GM13977 (cell line): ENCODE measurements around the gene DHFR.

Experiments
- DNase-seq: peaks from one replicate; pipeline ENCODE4 v3.0.0; 2012; ENCODE audit warnings: low spot score
- in situ Hi-C: fragments of 300-500 bp; cut with MboI; formaldehyde crosslinking; loops from one replicate; pipeline ENCODE4 v1.12.0; 2022; ENCODE audit warnings: low sequenced_read_pairs, low pct_unique_long_range_greater_than_20kb, mixed read lengths, inconsistent platforms; ENCODE audit not compliant: unreplicated experiment
- TF ChIP-seq, protein P1 (sequence below): IDR thresholded peaks from 2 replicates; pipeline ENCODE4 v1.5.1; 2012; ENCODE audit warnings: mild to moderate bottlenecking, control low read depth; ENCODE audit not compliant: insufficient read depth; ENCODE audit errors: extremely low read depth, missing control alignments

The DHFR gene

DNA sequence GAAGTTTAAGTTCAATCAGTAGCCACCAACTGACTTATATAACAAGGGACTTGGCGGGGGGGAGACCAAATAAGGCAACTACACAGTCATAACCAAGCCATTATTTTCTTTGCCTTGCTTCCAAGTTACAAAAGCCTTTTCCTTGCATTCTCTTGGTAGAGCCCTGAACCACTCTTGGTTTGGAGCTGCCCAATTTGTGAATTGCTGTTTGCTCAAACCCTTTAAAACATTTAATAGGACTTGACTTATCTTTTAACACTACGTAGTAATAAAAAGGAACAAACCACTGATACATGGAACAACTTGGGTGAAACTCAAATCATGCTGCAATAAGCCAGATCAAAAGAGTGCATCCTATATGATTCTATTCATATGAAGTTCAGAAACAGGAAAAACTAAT lies 32.0 kb downstream of the DHFR start:
- in situ Hi-C loops, result no loop called here
- TF ChIP-seq, protein P1, sequence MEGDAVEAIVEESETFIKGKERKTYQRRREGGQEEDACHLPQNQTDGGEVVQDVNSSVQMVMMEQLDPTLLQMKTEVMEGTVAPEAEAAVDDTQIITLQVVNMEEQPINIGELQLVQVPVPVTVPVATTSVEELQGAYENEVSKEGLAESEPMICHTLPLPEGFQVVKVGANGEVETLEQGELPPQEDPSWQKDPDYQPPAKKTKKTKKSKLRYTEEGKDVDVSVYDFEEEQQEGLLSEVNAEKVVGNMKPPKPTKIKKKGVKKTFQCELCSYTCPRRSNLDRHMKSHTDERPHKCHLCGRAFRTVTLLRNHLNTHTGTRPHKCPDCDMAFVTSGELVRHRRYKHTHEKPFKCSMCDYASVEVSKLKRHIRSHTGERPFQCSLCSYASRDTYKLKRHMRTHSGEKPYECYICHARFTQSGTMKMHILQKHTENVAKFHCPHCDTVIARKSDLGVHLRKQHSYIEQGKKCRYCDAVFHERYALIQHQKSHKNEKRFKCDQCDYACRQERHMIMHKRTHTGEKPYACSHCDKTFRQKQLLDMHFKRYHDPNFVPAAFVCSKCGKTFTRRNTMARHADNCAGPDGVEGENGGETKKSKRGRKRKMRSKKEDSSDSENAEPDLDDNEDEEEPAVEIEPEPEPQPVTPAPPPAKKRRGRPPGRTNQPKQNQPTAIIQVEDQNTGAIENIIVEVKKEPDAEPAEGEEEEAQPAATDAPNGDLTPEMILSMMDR, result no peak

GRCh38 chr5:80620211-80620610 lies 34.6 kb downstream of the DHFR start:
- in situ Hi-C loops, result no loop called here
- TF ChIP-seq, protein P1, result no peak
- DNase-seq, result no peak

More for the DNA sequence above, 32.0 kb downstream of the DHFR start:
- no peak for DNase-seq

DNA sequence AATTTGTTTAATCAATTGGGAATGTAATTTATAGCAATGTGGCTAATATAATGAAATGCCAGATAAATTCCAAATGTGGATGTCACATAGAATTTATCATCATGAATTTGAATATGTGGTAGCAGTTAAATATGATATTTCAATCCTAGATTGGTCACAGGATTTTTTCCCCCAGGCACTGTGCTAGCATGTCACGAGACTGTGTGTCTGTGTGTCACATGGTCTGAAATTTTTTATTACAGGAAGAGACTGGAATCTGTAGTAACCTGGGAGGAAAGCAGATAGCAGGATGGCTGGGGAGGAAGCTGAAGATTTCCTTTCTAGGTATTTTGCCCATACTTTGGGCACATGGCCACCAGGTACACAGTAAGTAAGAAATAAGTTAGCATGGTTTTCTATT lies 35.7 kb downstream of the DHFR start:
- DNase-seq, result no peak
- in situ Hi-C loops, result no loop called here
- TF ChIP-seq, protein P1, result no peak

DNA sequence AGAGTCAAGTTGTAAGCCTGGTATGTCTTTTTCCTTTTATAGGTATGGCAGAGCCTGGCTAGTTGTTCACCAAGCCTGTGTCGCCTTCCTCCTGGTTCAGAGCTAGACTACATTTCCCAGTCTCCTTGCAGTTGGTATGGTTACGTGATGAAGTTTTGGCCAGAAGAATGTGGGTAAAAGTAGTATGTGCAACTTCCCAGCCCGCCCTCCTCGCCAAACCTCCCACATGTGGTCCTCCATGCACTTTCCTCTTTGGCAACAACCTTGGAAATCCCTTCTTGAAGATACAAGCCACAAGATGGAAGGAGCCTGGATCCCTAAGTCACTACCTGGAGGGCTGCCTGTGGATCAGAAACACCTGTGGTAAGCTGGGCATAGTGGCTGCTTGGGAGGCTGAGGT lies 36.3 kb downstream of the DHFR start:
- no peak for DNase-seq
- TF ChIP-seq, protein P1, result no peak
- in situ Hi-C loops, result no loop called here

DNA sequence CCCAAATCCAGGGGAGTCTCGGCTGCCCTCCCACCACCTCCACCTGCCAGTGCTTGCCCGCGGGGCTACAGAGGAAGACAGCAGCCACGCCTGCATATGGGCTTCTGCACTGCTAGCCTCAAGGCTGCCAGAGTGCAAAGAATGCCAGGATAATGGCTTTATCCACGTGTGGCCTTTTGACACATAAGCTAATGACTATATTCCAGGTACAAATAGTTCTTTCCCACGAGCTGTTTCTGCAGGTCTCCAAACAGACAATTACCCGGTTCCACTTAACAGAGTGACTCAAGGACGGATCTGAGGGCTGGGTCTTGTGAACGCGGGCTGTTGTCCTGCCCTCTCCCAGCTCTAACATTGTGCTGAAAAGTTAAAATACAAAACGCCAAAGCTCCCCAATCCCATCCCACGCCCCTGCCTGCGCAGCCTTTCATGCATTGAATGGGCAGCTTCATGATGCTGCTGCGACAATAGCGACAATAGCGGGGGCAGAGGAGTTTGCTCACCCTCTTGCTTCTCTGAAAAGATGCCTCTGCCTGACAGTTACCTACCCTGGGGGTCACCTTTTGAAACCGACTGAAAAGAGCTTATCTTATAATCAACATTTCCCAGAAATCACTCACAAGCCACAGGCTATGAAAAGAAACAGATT lies 39.4 kb downstream of the DHFR start:
- TF ChIP-seq, protein P1, result no peak
- in situ Hi-C loops, result no loop called here
- DNase-seq, result no peak

DNA sequence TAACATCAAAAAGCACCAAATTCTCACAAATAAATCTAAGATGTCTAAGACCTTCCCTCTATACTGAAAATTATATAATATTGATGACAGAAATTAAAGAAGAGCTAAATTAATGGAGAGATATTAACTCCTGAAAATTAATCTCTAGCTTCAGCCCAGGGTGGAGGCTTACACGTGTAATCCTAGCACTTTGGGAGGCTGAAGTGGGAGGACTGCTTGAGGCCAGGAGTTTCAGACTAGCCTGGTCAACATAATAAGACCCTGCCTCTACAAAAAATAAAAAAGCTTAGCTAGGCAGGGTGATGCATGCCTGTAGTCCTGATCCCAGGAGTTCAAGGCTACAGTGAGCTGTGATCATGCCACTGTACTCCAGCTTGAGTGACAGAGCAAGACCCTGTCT lies 45.1 kb downstream of the DHFR start:
- TF ChIP-seq, protein P1, result no peak
- in situ Hi-C loops, result no loop called here
- DNase-seq, result no peak
